HG03039 (cell line): ENCODE measurements around the gene TM9SF3.
"Not testable (repeated sequence)": the region's sequence is repeated elsewhere in the genome, so short reads cannot be mapped to it uniquely, and the experiment has no call there.

ENCODE experiments used
- ATAC-seq: cut with Tn5 transposase; IDR thresholded peaks from one replicate; pipeline ENCODE4 v1.9.1; 2021; ENCODE audit warnings: mild to moderate bottlenecking, moderate library complexity; ENCODE audit not compliant: unreplicated experiment

Gene TM9SF3

DNA sequence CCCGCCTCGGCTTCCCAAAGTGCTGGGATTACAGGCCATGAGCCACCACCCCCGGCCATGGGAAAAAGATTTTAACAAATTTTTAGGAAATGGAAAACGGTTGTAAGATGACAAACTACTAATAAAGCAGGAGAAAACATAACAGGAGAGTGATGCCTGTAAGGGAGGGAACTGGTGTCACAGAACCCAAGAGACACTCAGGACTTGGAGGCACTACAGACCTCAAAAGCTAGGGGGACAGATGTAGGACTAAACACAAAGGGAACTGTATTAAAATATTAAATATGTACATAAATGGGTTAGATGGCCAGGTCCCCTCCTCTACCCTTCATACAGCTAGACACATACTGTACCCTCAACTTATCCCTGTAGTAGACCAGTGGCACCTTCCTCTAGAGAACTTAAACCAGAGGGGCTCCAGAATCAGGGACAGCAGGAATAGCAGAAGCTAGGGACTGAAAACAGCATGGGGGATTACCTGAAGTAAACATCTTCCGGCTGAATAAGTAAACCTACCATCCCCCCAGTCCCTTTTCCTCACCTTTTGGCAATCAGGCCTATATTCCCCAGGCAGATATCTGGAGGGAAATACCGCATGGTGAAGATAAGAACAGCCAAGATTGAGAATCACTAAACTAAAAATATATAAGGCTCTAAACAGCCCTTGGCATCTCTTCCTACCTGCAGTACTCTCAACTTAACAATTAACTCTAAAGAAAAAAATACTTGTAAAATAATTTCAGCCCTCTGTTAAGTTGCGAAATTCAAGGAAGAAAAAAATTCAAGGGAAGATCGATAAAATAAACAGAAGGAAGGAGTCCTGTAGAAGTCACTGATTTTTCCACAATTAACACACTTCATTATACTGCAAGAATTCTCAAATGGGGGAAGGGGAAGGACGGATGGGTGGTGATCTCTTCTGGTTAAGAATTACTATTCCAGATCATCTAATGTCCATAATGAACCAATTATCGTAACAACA is 15.5 kb downstream of the TM9SF3 start:
- no peak for ATAC-seq

DNA sequence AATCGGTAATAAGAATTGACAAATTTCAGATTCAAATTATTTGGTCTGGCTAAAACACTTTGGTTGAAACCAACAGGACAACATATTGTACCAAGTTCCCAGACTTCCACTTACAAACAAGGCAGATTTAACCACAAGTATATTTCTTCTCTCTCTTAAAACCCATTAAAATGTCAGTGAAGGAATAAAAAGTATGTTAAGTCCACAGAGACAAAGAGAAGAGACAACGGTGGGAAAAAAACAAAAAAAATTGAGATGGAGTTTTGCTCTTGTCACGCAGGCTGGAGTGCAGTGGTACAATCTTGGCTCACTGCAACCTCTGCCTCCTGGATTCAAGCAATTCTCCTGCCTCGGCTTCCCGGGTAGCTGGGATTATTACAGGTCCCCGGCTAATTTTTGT is 16.3 kb downstream of the TM9SF3 start:
- ATAC-seq = no peak

DNA sequence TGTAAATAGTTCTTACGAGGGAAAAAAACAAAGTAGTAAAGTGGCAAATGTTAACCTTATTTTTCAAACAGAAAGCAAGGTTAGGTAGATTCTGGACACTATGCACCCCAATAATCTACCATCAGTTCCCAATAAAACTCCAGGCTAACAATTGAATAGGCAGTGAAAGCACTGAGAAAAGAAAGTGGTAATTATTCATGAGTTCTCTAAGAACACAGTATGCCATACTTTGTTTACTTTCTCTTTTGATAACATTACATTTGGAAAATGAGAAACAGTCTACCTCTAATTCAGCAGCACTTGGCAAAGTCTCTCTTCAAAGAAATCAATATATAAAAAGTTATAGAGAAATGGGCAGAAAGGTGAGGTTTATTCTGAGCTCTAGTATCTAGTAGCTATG is 18.4 kb downstream of the TM9SF3 start:
- ATAC-seq = no peak

DNA sequence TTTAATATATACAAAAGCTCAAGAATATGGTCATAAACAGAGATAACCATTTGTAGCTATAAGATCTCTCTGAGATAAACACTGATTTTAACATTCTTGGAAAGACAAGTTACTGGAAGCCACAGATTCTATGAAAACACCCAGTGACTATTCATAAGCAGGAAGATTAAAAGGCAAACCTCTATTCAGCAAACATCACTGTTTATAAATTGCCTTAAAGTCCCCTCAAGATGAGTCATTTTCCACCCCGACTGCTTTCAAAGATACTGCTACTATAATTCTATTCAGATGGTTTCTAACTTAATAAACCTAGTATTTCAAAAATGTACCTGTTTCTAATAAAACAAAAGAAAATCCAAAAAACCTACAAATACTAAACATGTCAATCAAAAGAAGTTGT is 21.0 kb downstream of the TM9SF3 start:
- no peak for ATAC-seq

DNA sequence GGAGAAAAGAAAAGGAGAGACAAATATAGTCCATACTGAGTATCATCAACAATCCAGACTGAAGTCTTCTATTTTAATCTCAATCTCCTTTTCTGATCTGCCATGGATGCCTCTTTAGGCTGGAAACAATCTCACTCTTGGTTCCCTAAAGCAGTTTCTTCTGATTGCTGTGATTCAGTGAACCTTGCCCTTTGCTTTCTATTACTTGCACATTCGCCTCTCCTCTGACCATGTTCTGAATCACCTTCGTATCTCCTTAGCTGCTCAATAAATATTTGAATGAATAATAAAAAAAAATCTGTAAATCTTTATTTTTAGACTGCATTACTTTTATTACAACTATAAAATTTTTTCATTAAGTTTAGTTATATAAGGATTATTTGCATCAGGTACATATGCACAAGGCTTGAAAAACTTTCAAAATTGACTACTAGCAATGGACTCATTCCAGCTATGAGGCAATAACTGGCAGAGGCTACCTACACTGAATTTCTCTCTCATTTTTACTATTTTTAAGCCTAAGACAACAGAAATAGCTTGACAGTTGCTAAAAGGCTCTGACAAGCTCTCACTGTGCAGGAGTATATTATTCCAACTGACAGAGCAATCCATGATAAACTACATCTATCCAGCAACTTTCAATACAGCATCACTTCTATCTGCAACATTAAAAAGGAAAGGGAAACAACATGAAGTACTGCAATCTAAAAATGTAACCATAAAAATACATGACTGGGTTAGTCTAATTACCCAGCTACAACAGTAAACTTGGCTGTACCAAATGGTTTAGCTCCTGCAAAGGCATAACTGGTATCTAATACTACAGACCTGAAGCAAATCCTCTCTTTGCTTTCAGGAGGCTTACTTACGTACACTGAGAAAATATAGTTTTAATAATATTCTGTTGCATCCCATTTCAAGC is 25.6 kb downstream of the TM9SF3 start:
- no peak for ATAC-seq

DNA sequence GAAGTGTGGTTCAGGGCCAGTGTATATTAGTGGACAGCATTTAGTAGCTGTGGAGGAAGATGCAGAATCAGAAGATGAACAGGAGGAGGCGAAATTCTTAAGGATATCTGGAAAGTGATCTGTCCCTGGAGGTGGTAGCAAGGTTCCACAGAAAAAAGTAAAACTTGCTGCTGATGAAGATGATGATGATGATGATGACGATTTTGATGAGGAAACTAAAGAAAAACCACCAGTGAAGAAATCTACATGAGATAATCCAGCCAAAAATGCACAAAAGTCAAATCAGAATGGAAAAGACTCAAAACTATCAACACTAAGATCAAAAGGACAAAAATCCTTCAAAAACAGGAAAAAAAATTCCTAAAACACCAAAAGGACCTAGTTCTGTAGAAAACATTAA is 26.3 kb downstream of the TM9SF3 start:
- ATAC-seq = no peak

DNA sequence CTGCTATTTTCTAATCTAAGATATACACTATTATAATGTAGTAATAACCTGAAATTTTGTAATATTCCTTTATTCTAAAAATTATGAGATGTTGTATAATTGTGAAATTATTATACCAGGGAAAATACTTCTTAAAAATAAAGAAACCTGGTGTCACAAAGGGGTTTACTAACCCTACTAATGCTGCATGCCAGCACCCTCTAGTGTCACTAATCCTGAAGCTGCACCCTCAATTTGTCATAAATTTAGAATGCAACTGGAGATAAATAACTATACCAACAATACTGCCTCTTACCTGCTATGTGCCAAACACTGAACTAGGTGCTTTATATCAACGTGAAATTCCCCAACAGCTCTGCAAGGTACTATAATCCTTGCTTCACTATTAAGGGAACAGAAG is 30.8 kb downstream of the TM9SF3 start:
- no peak for ATAC-seq

DNA sequence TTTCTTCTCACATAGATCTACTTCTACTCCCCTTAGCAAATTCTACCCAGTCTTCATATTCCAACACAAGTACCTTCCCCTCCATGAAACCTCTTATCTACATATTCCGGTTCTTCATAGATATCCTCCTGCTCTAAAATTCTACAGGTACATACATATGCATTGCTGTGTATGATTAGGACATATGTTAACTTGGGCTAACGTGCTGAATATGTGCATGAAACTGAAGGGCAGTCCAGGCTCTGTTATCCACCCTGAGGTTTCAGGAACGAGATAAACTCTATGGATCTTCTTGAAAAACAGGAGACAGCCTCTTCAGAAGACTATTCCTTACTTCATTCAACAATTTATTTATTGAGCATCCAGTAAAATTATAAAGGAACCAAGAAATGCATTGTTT is 31.5 kb downstream of the TM9SF3 start:
- no peak for ATAC-seq

DNA sequence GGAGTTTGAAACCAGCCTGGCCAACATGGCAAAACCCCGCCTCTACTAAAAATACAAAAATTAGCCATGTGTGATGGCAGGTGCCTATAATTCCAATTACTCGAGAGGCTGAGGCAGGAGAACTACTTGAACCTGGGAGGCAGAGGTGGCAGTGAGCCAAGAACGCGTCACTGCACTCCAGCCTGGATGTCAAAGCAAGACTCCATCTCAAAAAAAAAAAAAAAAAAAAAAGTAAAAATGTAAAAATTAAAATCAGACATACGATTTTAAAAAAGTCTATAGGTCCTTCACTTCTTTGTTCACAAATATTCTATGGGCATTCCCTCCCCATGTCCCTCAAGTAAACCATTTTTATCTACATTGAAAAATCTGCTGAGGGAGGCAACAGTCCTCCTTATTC is 38.2 kb downstream of the TM9SF3 start:
- ATAC-seq = no peak

DNA sequence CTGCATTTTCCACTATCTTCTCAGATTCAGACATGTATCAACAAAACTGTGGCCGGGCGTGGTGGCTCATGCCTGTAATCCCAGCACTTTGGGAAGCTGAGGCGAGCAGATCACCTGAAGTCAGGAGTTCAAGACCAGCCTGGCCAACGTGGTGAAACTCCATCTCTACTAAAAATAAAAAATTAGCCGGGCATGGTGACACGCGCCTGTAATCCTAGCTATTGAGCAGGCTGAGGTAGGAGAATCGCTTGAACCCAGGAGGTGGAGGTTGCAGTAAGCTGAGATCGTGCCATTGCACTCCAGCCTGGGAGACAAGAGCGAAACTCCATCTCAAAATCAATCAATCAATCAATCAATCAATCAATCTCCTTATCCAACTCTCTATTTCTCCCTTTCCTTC is 41.3 kb downstream of the TM9SF3 start:
- not testable (repeated sequence) for ATAC-seq

DNA sequence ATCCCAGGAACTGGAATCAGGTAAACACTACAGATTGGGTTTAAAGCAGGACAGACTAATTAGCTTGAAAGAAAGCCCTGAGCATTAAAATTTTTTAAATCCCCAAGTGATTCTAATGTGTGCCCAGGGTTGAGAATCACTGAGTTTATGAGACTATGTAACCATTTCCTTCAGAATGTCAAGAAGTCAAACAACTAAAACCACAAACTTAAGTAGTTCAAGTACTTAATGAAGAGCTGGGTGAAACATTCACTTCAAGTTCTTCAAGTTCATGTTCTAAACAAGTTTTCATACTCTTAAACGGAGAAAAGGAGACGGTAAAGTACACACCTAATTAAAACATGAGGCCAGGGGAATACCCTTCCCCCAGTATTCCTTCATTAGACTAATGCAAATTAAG is 44.9 kb downstream of the TM9SF3 start:
- no peak for ATAC-seq

DNA sequence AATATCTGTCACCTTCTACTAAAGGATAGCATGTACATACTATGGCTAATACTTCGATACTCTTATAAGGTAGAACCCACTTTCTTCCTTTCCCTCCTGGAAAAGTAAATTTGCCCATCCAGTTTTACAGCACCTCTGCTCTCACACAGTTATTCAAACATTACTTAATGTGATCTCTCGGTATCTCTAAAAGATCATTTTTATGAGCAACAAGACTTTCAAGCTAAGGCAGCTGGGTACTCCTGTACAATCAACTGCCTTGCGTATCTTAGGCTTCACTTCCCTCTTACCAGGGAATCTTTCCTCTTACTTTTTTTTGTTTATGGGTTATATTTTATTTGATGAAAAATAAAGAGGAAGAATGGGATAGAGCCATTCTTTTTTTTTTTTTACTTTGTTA is 46.6 kb downstream of the TM9SF3 start:
- ATAC-seq = no peak

DNA sequence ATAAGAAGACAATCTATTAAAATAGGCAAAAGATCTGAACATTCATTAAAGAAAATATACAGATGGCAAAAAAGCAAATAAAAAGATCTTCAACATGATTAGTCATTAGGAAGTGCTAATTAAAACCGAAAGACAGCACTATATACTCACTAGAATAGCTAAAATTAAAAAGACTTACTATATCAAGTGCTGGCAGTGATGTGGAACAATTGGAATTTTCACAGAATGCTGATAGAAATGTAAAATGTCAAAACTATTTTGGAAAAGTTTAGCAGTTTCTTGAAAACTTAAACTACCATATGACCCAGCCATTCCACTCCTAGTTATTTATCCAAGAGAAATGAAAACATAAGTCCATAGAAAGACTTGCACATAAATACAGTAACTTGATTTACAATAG is 48.1 kb downstream of the TM9SF3 start:
- no peak for ATAC-seq

DNA sequence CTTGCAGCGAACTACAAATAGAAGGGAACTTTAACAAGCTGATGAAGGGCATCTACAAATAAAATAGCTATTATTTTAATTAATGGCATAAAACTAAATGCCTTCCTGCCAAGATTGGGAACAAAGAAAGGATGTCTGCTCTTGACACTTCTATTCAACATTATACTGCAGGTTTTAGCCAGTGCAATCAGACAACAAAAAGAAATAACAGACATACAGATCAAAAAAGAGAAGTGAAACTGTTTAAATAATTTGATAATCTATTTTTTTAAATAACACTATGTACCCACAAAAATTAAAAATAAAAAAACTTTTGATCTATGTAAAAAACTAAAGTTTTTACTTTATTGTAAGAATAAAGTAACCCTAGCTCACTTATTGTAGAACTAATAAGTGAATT is 50.7 kb downstream of the TM9SF3 start:
- ATAC-seq = no peak

DNA sequence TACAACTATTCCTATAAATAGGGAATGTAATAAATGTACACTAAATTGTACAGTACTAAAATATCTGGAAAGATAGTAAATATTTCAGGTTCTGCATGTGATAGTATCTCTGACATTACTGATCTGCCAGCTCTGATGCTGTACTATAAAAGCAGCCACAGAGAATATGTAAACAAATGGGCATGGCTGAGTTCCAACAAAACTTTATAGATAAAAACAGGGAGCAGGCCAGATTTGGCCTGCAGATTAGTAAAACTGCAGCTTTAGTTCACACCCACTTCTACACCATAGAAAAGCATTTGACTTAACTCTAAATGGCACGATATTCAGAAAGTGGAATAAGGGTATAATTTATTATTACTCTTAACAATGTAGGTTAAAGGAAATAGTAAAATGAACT is 54.3 kb downstream of the TM9SF3 start:
- ATAC-seq = no peak

DNA sequence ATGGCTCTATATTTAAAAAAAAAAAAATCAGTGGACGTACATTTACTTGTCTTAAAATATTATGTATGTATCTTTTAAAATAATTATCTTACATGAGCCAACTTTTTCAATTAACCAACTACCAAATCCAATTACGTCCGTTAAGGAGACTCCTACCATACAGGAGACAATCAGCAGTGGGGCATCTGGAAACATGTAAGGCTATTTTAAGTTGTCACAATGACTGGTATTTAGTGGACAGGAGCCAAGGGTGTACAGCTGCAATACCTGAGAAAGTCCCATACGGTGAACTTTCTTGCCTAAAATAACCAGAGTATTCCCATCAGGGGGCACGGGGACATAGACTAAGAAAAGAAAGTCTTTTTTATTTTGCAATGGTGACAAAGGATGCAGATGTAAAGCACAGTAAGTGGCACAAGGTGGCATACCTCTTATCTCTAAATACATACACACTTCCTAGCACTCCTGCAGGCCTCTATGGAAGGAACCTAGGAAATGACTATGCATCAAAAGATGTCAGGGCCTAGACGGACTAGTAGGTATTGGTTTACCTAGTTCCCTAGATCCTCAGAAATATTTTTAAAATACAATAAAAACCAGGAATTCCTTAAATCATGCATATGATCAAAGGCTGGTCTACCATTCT is 57.1 kb downstream of the TM9SF3 start:
- ATAC-seq = no peak

DNA sequence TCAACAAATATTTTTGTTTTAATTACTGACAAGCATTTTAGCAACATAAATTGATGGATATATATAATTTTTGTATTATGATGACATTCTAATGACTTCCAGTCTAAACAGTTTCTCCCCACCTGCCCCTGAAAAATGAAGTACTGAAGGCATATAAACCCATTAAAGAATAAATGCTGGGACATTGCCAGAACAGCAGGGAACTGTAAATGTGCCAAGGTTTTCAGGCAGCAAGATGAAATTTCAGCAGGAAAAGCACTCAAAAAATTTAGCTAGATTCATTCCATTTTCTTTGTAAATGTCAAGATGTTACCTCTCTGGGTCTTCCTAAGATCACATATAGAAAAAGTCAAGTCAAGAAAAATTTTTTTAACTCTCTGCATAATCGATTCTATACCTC is 62.1 kb downstream of the TM9SF3 start:
- no peak for ATAC-seq

DNA sequence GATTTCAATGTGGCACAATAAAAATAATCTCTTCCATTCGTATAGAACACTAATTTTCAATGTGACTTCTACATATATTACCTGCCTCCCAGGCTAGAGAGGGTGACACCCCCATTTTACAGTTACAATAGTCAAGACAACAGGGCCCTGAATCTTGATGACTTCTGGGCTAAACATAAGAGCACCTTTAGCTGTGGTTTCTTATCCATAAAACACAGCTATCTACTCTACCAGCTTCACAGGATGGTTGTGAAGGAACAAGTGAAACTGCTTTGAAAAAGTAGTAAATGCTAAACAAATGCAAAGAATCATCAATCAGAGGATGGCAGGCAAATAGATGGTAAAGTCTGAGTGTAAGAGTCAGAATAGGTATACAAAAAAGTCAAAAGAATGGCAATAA is 69.5 kb downstream of the TM9SF3 start:
- no peak for ATAC-seq

DNA sequence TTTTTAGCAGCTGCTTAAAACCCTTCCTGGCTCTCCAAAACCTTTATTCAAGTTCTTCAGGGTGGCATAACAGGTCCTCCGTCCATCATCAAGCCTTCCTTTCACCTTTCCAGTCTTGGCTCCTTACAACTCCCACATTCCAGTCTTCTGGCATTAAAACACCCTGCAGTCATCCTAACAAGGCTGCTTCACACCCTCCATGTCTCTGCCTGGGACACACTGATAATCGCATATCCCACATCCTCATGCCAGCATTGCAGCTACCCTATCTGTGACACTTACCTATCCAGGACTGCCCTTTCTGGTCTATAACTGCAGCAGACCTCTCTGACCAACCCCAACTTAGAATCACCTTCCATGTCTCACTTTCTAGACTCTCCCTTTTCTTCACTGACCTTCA is 70.5 kb downstream of the TM9SF3 start:
- ATAC-seq = no peak

DNA sequence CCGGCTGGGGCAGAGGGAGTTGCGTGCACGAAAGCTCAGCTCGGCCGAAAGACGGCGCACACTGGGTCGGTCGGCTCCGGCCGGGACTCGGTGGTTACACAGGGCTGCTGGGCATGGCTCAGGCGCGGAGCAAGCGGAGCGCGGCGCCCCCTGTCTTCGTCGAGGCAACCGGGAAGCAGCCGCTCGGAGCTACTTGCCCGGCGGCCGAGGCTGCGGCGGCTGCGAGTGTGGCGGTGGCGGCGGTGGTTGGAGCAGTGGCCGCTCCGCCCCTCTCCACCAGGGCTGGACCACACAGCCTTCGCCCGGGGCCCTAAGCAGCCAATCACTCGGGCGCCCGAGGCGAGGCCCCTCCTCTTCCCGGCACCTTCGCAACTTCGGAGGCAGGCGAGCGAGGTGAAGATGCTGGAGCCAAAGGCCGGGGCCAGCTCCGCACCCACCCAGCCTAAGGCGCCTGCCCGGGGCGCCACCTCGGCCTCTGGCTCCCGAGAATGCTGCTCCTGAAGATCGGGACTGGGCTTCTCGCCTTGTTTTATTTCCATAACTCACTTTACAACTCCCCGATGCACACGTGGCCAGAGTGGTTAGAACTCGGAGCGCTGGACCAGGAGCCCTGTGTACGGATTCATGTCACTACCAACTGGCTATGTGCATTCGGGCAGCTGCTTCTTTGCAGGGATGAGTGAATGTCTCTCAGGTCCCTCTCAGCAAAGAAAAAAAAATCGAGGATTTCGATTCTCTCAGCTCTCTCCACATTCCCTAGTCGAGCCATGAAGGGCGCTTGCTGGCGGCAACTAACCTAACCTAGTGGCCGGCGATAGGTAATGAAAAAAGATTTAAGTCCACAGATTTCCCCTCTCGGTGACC is 72.9 kb downstream of the TM9SF3 start, which contains the start of gene TLL2:
Gene TLL2, minus strand, starts transcription at position 229 of the 864 bp plus-strand sequence. CDS start 241 bp downstream, outside the sequence.
- peak; percentile 73 for ATAC-seq
